Measurements from ENCODE around the gene DLGAP1.
"Not testable (repeated sequence)": the region's sequence is repeated elsewhere in the genome, so short reads cannot be mapped to it uniquely, and the experiment has no call there.

The DLGAP1 gene

DNA sequence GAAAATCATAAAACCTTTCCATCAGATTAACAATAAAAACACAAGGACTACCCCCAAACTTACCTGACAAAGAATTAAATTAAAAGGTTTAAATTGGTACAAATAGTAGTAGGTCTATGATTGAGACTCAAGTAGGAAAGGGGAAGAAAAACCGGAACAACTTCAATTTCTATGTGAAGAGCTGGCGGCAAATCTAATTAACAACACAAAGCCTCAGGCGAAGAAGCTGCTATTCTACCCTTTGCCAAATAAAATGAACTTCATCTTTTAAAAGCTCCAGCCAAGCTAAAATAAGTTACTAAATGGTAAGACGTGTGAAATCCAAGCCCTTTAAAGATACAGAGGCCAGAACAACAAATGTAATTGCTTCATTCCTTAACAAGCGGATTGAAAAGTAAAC is 146.5 kb downstream of the DLGAP1 start:
- H3K27me3 ChIP-seq (ENCODE audit: control insufficient read depth in 5 of 5, insufficient read depth in 4 of 5, low read length in 5 of 5), result no peaks in the 10 kb centered on the region
- no peaks in the 10 kb centered on the region for H3K4me1 ChIP-seq (ENCODE audit: control insufficient read depth in 5 of 5, insufficient read depth in 5 of 5, low read length in 5 of 5)
- H3K9me3 ChIP-seq (ENCODE audit: control insufficient read depth in 5 of 5, low read length in 5 of 5), result no peaks in the 10 kb centered on the region
- H3K9ac ChIP-seq (ENCODE audit: low read length in 5 of 5), result no peak overlapping the region
- no peaks in the 10 kb centered on the region for H3K36me3 ChIP-seq (ENCODE audit: control insufficient read depth in 5 of 5, insufficient read depth in 5 of 5, low read length in 5 of 5)
- no peak overlapping the region for H3K4me3 ChIP-seq (ENCODE audit: low read depth in 1 of 5, low read length in 5 of 5)
- no peak overlapping the region for H3K27ac ChIP-seq (ENCODE audit: low read depth, low read length)

DNA sequence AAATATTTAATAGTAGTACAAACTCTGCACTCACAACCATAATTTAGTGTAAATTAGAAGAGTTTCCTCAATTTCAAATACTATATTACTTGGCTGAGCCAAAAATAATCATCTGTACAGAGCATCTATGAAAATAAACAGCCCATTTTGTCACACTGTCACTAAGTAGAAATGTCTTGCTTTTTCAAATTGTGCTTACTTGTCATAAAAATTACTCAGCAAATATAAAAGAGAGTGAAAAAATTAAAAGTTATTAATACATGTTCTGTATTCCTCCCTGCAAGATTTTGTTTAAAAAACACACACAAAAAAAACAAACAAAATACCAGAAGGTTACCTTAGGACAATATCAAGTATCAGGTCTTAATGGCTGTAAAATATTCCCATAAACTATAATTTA is 155.7 kb downstream of the DLGAP1 start:
- Histone ChIP-seq H3K27ac (ENCODE audit: low read depth, low read length) (no peak overlapping the region), H3K4me1 (ENCODE audit: control insufficient read depth in 5 of 5, insufficient read depth in 5 of 5, low read length in 5 of 5) (no peaks in the 10 kb centered on the region)

DNA sequence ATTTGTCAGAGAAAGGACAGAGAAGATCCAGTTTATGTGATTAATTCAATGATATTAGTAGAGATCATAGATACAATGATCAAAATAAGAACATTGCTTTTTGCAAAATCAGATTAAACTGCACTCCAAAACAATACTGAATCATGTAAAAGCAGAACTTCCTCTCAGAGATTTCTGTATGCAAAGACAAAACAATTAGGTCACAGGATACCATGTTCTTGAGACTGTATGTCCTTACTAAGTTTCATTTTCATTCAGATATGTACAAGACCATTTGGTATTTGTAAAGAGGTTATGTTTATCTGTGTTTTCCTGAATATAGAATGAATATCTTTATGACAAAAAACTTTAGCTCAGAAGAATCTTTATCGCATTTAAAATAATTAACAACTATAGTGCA is 161.8 kb downstream of the DLGAP1 start:
- Histone ChIP-seq H3K9me3 (ENCODE audit: control insufficient read depth in 5 of 5, low read length in 5 of 5) (peaks cover 0 to 2% (median 0%) of the 10 kb centered on the region in 5 donors), H3K4me1 (ENCODE audit: control insufficient read depth in 5 of 5, insufficient read depth in 5 of 5, low read length in 5 of 5) (no peaks in the 10 kb centered on the region), H3K27ac (ENCODE audit: low read depth, low read length) (no peak overlapping the region), H3K9ac (ENCODE audit: low read length in 5 of 5) (no peak overlapping the region), H3K4me3 (ENCODE audit: low read depth in 1 of 5, low read length in 5 of 5) (no peak overlapping the region), H3K36me3 (ENCODE audit: control insufficient read depth in 5 of 5, insufficient read depth in 5 of 5, low read length in 5 of 5) (no peaks in the 10 kb centered on the region), H3K27me3 (ENCODE audit: control insufficient read depth in 5 of 5, insufficient read depth in 4 of 5, low read length in 5 of 5) (no peaks in the 10 kb centered on the region)

More for the DNA sequence above, 155.7 kb downstream of the DLGAP1 start:
- H3K9me3 ChIP-seq (ENCODE audit: control insufficient read depth in 5 of 5, low read length in 5 of 5), result peaks cover 0 to under 1% (median 0%) of the 10 kb centered on the region in 5 donors
- no peaks in the 10 kb centered on the region for H3K36me3 ChIP-seq (ENCODE audit: control insufficient read depth in 5 of 5, insufficient read depth in 5 of 5, low read length in 5 of 5)
- H3K9ac ChIP-seq (ENCODE audit: low read length in 5 of 5), result no peak overlapping the region
- no peaks in the 10 kb centered on the region for H3K27me3 ChIP-seq (ENCODE audit: control insufficient read depth in 5 of 5, insufficient read depth in 4 of 5, low read length in 5 of 5)
- no peak overlapping the region for H3K4me3 ChIP-seq (ENCODE audit: low read depth in 1 of 5, low read length in 5 of 5)

DNA sequence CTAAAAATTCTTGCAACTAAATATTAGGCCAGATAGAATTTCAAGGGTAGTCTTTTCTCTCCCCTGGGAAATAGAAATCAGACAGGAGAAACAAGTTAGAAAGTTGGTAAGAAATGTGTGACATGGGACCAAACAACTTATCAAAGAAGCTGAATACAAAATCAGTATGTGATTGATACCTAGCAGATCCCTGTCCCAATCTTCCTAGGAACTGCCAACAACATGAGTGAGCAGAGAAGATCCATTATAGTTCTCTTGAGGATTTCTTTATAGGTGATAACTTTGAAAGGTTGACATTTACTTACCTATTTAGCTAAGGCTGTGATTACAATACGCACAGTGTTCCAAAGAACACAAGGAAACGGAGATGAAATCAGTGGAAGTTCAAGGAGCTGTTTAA is 162.4 kb downstream of the DLGAP1 start:
- H3K27me3 ChIP-seq (ENCODE audit: control insufficient read depth in 5 of 5, insufficient read depth in 4 of 5, low read length in 5 of 5), result no peaks in the 10 kb centered on the region
- H3K36me3 ChIP-seq (ENCODE audit: control insufficient read depth in 5 of 5, insufficient read depth in 5 of 5, low read length in 5 of 5), result no peaks in the 10 kb centered on the region
- H3K4me3 ChIP-seq (ENCODE audit: low read depth in 1 of 5, low read length in 5 of 5), result no peak overlapping the region
- no peak overlapping the region for H3K27ac ChIP-seq (ENCODE audit: low read depth, low read length)
- H3K9me3 ChIP-seq (ENCODE audit: control insufficient read depth in 5 of 5, low read length in 5 of 5), result peaks cover 0 to 2% (median 0%) of the 10 kb centered on the region in 5 donors
- no peaks in the 10 kb centered on the region for H3K4me1 ChIP-seq (ENCODE audit: control insufficient read depth in 5 of 5, insufficient read depth in 5 of 5, low read length in 5 of 5)
- H3K9ac ChIP-seq (ENCODE audit: low read length in 5 of 5), result no peak overlapping the region

DNA sequence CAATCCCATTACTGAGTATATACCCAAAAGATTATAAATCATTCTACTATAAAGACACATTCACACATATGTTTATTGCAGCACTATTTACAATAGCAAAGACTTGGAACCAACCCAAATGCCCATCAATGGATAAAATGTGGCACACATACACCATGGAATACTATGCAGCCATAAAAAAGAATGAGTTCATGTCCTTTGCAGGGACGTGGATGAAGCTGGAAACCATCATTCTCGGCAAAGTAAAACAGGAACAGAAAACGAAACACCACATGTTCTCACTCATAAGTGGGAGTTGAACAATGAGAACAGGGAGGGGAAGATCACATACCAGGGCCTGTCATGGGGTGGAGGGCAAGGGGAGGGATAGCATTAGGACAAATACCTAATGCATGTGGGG is 167.8 kb downstream of the DLGAP1 start:
- H3K27me3 ChIP-seq (ENCODE audit: control insufficient read depth in 5 of 5, insufficient read depth in 4 of 5, low read length in 5 of 5); H3K27ac ChIP-seq (ENCODE audit: low read depth, low read length); H3K36me3 ChIP-seq (ENCODE audit: control insufficient read depth in 5 of 5, insufficient read depth in 5 of 5, low read length in 5 of 5); H3K9ac ChIP-seq (ENCODE audit: low read length in 5 of 5); H3K4me3 ChIP-seq (ENCODE audit: low read depth in 1 of 5, low read length in 5 of 5); H3K4me1 ChIP-seq (ENCODE audit: control insufficient read depth in 5 of 5, insufficient read depth in 5 of 5, low read length in 5 of 5); H3K9me3 ChIP-seq (ENCODE audit: control insufficient read depth in 5 of 5, low read length in 5 of 5): not testable (repeated sequence)

DNA sequence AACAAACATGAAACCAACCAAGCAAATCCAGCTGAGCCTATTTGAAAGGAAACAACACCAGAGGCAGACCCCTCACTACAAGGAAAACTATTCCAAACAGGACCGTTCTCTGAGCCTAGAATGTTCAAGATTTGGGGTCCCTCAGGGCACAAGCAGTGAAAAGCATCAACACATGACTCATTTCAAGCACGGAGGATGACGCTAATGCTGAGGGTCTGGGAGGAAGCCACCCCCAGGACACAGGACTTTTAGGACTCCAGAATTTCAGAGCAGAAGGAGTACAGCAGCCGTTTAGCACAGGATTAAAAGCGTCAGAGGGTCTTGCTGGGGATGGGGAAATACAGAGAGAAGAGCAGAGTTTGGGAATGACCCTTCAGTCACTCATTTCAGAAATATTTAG is 168.9 kb downstream of the DLGAP1 start:
- no peaks in the 10 kb centered on the region for H3K36me3 ChIP-seq (ENCODE audit: control insufficient read depth in 5 of 5, insufficient read depth in 5 of 5, low read length in 5 of 5)
- no peak overlapping the region for H3K4me3 ChIP-seq (ENCODE audit: low read depth in 1 of 5, low read length in 5 of 5)
- H3K4me1 ChIP-seq (ENCODE audit: control insufficient read depth in 5 of 5, insufficient read depth in 5 of 5, low read length in 5 of 5), result no peaks in the 10 kb centered on the region
- H3K9me3 ChIP-seq (ENCODE audit: control insufficient read depth in 5 of 5, low read length in 5 of 5), result no peaks in the 10 kb centered on the region
- H3K9ac ChIP-seq (ENCODE audit: low read length in 5 of 5), result no peak overlapping the region
- no peaks in the 10 kb centered on the region for H3K27me3 ChIP-seq (ENCODE audit: control insufficient read depth in 5 of 5, insufficient read depth in 4 of 5, low read length in 5 of 5)
- H3K27ac ChIP-seq (ENCODE audit: low read depth, low read length), result no peak overlapping the region

DNA sequence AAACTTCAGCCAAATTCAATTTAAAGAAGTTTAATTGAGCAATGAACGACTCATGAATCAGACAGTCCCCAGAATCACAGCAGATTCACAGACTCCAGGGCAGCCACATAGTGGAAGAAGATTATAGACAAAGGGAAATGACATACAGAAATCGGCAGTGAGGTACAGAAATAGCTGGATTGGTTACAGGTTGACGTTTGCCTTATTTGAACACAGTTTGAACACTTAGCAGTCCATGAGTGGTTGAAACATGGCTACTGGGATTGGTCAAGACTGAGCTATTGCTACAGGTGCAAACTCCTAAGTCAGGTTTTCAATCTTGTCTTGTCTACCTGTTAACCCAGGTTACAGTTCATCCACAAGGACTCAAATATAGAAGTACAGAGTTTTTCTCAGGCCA is 169.6 kb downstream of the DLGAP1 start:
- Histone ChIP-seq H3K9me3 (ENCODE audit: control insufficient read depth in 5 of 5, low read length in 5 of 5) (no peaks in the 10 kb centered on the region), H3K4me3 (ENCODE audit: low read depth in 1 of 5, low read length in 5 of 5) (no peak overlapping the region), H3K27ac (ENCODE audit: low read depth, low read length) (no peak overlapping the region), H3K36me3 (ENCODE audit: control insufficient read depth in 5 of 5, insufficient read depth in 5 of 5, low read length in 5 of 5) (no peaks in the 10 kb centered on the region), H3K9ac (ENCODE audit: low read length in 5 of 5) (no peak overlapping the region), H3K4me1 (ENCODE audit: control insufficient read depth in 5 of 5, insufficient read depth in 5 of 5, low read length in 5 of 5) (no peaks in the 10 kb centered on the region), H3K27me3 (ENCODE audit: control insufficient read depth in 5 of 5, insufficient read depth in 4 of 5, low read length in 5 of 5) (no peaks in the 10 kb centered on the region)

DNA sequence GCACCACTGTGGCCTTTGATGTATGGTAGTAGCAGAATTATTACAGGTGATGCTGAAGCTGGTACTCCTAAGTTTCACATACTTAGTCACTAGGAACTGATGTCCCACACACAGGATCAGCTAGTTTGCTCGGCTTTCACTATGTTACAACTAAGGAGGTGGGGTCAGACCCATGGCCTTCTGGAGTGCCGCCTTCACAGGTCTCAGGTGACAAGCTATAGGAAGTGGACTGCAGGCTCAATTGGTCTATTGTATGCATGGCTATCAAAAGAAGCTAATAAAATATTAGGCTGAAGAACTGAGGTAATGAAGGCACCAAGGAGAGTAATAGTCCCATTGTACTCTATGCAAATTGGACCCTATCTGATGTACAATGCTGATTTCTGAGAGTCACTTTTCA is 170.6 kb downstream of the DLGAP1 start:
- no peaks in the 10 kb centered on the region for H3K27me3 ChIP-seq (ENCODE audit: control insufficient read depth in 5 of 5, insufficient read depth in 4 of 5, low read length in 5 of 5)
- H3K9ac ChIP-seq (ENCODE audit: low read length in 5 of 5), result no peak overlapping the region
- H3K27ac ChIP-seq (ENCODE audit: low read depth, low read length), result no peak overlapping the region
- H3K9me3 ChIP-seq (ENCODE audit: control insufficient read depth in 5 of 5, low read length in 5 of 5), result no peaks in the 10 kb centered on the region
- H3K4me1 ChIP-seq (ENCODE audit: control insufficient read depth in 5 of 5, insufficient read depth in 5 of 5, low read length in 5 of 5), result no peaks in the 10 kb centered on the region
- no peaks in the 10 kb centered on the region for H3K36me3 ChIP-seq (ENCODE audit: control insufficient read depth in 5 of 5, insufficient read depth in 5 of 5, low read length in 5 of 5)
- no peak overlapping the region for H3K4me3 ChIP-seq (ENCODE audit: low read depth in 1 of 5, low read length in 5 of 5)

DNA sequence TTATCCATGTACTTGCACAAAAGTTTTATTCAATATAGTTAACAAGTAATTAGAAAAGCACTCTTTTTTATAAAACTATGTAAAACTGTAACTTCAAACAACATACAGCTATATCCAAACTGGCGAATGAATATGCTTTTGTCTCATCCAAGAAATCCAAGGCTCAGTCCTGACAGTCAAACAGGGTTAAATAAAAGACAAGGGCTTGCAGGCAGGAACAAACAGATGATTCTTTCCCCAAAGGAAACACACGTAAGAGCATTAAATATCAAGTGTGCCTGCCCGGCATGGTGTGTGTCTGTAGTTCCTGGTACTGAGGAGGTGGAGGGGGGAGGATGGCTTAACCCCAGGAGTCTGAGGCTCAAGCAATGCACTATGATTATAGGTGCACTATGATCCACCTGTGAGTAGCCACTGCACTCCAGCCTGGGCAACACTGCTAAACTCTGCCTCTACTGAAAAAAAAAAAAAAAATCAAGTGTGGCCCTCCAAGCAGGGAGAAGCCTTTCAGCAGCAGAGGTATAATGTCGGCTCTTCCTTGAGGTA is 171.3 kb downstream of the DLGAP1 start:
- no peaks in the 10 kb centered on the region for H3K27me3 ChIP-seq (ENCODE audit: control insufficient read depth in 5 of 5, insufficient read depth in 4 of 5, low read length in 5 of 5)
- no peak overlapping the region for H3K4me3 ChIP-seq (ENCODE audit: low read depth in 1 of 5, low read length in 5 of 5)
- no peaks in the 10 kb centered on the region for H3K36me3 ChIP-seq (ENCODE audit: control insufficient read depth in 5 of 5, insufficient read depth in 5 of 5, low read length in 5 of 5)
- no peaks in the 10 kb centered on the region for H3K4me1 ChIP-seq (ENCODE audit: control insufficient read depth in 5 of 5, insufficient read depth in 5 of 5, low read length in 5 of 5)
- H3K27ac ChIP-seq (ENCODE audit: low read depth, low read length), result no peak overlapping the region
- H3K9ac ChIP-seq (ENCODE audit: low read length in 5 of 5), result no peak overlapping the region
- H3K9me3 ChIP-seq (ENCODE audit: control insufficient read depth in 5 of 5, low read length in 5 of 5), result no peaks in the 10 kb centered on the region

DNA sequence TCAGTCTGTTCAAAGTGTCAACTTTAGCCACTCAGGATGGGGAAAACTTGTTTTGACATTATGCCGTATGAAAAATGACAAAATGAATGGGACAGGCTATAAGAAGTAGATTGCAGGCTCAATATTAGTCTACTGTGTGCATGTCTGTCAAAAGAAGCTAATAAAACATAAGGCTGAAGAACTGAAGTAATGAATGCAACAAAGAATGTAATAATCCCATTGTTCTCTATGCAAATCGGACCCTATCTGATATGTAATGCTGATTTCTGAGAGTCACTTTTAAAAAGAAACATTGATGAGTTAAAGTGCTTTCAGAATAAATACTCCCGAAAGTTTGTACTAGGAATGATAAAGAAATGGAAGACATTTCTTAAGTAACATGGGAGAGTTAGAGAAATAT is 172.2 kb downstream of the DLGAP1 start:
- Histone ChIP-seq H3K4me3 (ENCODE audit: low read depth in 1 of 5, low read length in 5 of 5) (no peak overlapping the region), H3K9me3 (ENCODE audit: control insufficient read depth in 5 of 5, low read length in 5 of 5) (no peaks in the 10 kb centered on the region), H3K36me3 (ENCODE audit: control insufficient read depth in 5 of 5, insufficient read depth in 5 of 5, low read length in 5 of 5) (no peaks in the 10 kb centered on the region), H3K27me3 (ENCODE audit: control insufficient read depth in 5 of 5, insufficient read depth in 4 of 5, low read length in 5 of 5) (no peaks in the 10 kb centered on the region), H3K4me1 (ENCODE audit: control insufficient read depth in 5 of 5, insufficient read depth in 5 of 5, low read length in 5 of 5) (no peaks in the 10 kb centered on the region), H3K27ac (ENCODE audit: low read depth, low read length) (no peak overlapping the region), H3K9ac (ENCODE audit: low read length in 5 of 5) (no peak overlapping the region)
